OCI-LY1 (cell line): Measurements from ENCODE around the gene NEDD4L.

ENCODE experiments used
- H2AFZ ChIP-seq: fragments of 200-600 bp; sonication (generic), shearing (Covaris generic); 2 replicates; pipeline ENCODE4 v1.6.0; 2014; ENCODE audit warnings: antibody characterized with exemption, mild to moderate bottlenecking, low read length
- H3F3A ChIP-seq: fragments of 200-600 bp; sonication (generic), shearing (Covaris generic); 2 replicates; pipeline ENCODE4 v1.6.0; 2014; ENCODE audit warnings: mild to moderate bottlenecking, antibody characterized with exemption, low read length, moderate library complexity; ENCODE audit not compliant: insufficient read depth
- H3K27ac ChIP-seq: fragments of 200-600 bp; sonication (generic); 2 replicates; pipeline ENCODE4 v1.5.1; 2014; ENCODE audit warnings: low read length, mixed run types, mild to moderate bottlenecking, low read depth; ENCODE audit not compliant: poor library complexity, severe bottlenecking
- H3K27me3 ChIP-seq: fragments of 200-600 bp; sonication (generic); 2 replicates; pipeline ENCODE4 v1.6.0; 2014; ENCODE audit warnings: antibody characterized with exemption, mild to moderate bottlenecking, low read length, moderate library complexity; ENCODE audit not compliant: insufficient read depth
- H3K36me3 ChIP-seq: fragments of 200-600 bp; sonication (generic); 2 replicates; pipeline ENCODE4 v1.6.1; 2014; ENCODE audit warnings: mild to moderate bottlenecking, antibody characterized with exemption, low read length, moderate library complexity, mixed read lengths; ENCODE audit not compliant: insufficient read depth
- H3K4me1 ChIP-seq: fragments of 200-600 bp; sonication (generic); 2 replicates; pipeline ENCODE4 v1.5.1; 2014; ENCODE audit warnings: mild to moderate bottlenecking, low read length, moderate library complexity; ENCODE audit not compliant: insufficient read depth, severe bottlenecking
- H3K4me2 ChIP-seq: fragments of 200-600 bp; sonication (generic), shearing (Covaris generic); 2 replicates; pipeline ENCODE4 v1.6.1; 2014; ENCODE audit warnings: low read length
- H3K4me3 ChIP-seq: fragments of 200-600 bp; sonication (generic); 2 replicates; pipeline ENCODE4 v1.5.1; 2014; ENCODE audit warnings: low read length, low read depth, mild to moderate bottlenecking, mixed read lengths; ENCODE audit not compliant: poor library complexity, severe bottlenecking
- H3K79me2 ChIP-seq: fragments of 200-600 bp; shearing (Covaris generic); 2 replicates; pipeline ENCODE4 v1.6.1; 2016; ENCODE audit warnings: mixed run types, low read length, mixed read lengths; ENCODE audit not compliant: insufficient read depth
- H3K9ac ChIP-seq: fragments of 200-600 bp; sonication (generic), shearing (Covaris generic); 2 replicates; pipeline ENCODE4 v1.6.1; 2014; ENCODE audit warnings: mild to moderate bottlenecking, low read length, mixed read lengths
- H3K9me2 ChIP-seq: fragments of 200-600 bp; sonication (generic), shearing (Covaris generic); 2 replicates; pipeline ENCODE4 v1.6.1; 2014; ENCODE audit warnings: low read depth, mild to moderate bottlenecking, low read length, mixed read lengths
- H3K9me3 ChIP-seq: fragments of 200-600 bp; shearing (Covaris generic); 2 replicates; pipeline ENCODE4 v1.6.1; 2014; ENCODE audit warnings: low read length, mixed read lengths
- H4K20me1 ChIP-seq: fragments of 200-600 bp; sonication (generic), shearing (Covaris generic); 2 replicates; pipeline ENCODE4 v1.6.0; 2016; ENCODE audit warnings: mild to moderate bottlenecking, low read length; ENCODE audit not compliant: insufficient read depth
- EZH2 ChIP-seq: fragments of 200-600 bp; sonication (generic), shearing (Covaris generic); IDR thresholded peaks from 2 replicates; pipeline ENCODE4 v1.8.0; 2017; ENCODE audit warnings: borderline replicate concordance, mixed run types, mild to moderate bottlenecking, antibody characterized with exemption, low read length, moderate library complexity, mixed read lengths
- TF ChIP-seq, protein P1 (sequence below): fragments of 200-600 bp; sonication (generic), shearing (Covaris generic); IDR thresholded peaks from 2 replicates; pipeline ENCODE4 v1.5.1; 2017; ENCODE audit warnings: mild to moderate bottlenecking, antibody characterized with exemption, low read length, moderate library complexity, mixed read lengths

Gene NEDD4L

DNA sequence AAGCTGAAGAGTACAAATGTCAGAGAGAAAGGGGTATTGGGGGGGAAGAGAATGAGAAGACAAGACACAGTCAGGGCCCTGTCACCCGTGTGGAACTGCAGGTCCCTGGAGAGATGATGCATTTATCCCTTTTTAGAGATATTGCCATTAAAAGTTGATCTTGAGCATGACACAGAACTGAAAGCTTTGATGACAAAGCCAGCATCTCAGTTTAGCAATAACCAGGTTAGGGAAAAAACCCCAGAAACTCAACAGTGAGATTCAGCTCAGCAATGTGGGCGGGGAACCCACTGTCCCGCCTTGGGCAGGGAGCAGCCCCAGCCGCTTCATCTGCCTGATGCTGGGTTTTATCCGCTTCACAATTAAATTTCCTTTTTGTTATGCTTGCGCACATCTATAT is 181.1 kb downstream of the NEDD4L start:
- Histone ChIP-seq H3K9me2 (no peaks in the 10 kb centered on the region), H3K4me3 (no peak overlapping the region), H3K27ac (no peak overlapping the region), H4K20me1 (no peaks in the 10 kb centered on the region), H3K4me2 (no peak overlapping the region), H3K36me3 (no peaks in the 10 kb centered on the region), H3F3A (no peaks in the 10 kb centered on the region), H3K4me1 (no peaks in the 10 kb centered on the region), H3K9me3 (no peaks in the 10 kb centered on the region), H2AFZ (no peak overlapping the region), H3K79me2 (no peaks in the 10 kb centered on the region), H3K9ac (no peak overlapping the region), H3K27me3 (no peaks in the 10 kb centered on the region; the same call in 1 of the 2 replicates)
- TF ChIP-seq, protein P1, sequence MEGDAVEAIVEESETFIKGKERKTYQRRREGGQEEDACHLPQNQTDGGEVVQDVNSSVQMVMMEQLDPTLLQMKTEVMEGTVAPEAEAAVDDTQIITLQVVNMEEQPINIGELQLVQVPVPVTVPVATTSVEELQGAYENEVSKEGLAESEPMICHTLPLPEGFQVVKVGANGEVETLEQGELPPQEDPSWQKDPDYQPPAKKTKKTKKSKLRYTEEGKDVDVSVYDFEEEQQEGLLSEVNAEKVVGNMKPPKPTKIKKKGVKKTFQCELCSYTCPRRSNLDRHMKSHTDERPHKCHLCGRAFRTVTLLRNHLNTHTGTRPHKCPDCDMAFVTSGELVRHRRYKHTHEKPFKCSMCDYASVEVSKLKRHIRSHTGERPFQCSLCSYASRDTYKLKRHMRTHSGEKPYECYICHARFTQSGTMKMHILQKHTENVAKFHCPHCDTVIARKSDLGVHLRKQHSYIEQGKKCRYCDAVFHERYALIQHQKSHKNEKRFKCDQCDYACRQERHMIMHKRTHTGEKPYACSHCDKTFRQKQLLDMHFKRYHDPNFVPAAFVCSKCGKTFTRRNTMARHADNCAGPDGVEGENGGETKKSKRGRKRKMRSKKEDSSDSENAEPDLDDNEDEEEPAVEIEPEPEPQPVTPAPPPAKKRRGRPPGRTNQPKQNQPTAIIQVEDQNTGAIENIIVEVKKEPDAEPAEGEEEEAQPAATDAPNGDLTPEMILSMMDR: no peak
- no peak for TF ChIP-seq EZH2

DNA sequence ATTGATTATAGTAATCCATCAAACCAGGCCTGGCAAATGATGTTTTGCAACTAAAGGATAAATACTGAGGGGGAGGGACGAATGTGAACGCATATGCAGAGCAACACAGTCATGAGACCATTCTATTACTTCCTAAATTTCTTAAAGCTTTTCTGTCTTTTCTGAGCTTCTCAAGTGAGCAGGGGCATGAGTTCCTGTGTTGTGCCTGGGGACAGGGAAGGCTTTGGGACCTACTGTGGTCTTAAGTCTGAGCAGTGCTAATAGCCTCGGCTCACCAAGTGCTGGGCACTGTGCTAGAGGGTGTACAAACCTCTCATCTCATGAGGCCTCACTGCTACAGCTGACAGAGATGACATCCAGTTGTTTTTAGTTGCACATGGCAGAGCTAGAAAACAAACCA is 182.4 kb downstream of the NEDD4L start:
- Histone ChIP-seq H3K36me3 (no peaks in the 10 kb centered on the region), H3K4me2 (no peak overlapping the region), H3K4me1 (no peaks in the 10 kb centered on the region), H3F3A (no peaks in the 10 kb centered on the region), H4K20me1 (no peaks in the 10 kb centered on the region), H3K79me2 (no peaks in the 10 kb centered on the region), H3K9ac (no peak overlapping the region), H3K9me2 (no peaks in the 10 kb centered on the region), H2AFZ (no peak overlapping the region), H3K27ac (no peak overlapping the region), H3K4me3 (no peak overlapping the region), H3K9me3 (no peaks in the 10 kb centered on the region), H3K27me3 (no peaks in the 10 kb centered on the region; the same call in 1 of the 2 replicates)
- no peak for TF ChIP-seq EZH2
- TF ChIP-seq, protein P1: no peak

DNA sequence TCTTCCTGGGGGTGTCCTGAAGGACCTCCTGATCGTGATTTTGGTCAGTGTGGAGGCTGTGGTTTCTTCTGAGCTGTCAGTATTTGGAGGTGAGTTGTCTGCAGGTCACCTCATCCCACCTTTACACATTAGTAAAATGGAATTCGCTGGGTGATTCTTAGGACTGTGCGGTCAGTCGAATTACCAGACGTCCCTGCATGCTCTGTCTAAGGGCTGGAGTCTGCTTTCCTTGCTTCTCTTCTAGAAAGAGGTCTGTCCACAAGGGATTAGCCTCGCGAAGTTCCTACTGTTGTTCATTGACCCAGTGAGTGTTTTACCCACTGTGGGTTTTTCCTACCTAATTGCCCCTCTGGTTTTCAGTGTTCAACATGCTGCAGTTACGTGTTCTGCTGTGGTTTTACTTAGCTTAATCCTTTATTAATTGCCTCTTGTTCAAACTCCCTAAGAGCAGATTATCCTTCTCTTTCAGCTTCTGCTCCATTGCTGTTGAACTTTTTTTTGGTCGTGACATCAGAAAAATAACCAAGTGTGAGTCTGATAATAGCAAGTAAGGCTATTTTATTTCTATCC is 183.4 kb downstream of the NEDD4L start:
- no peak overlapping the region for H3K27ac ChIP-seq
- no peaks in the 10 kb centered on the region for H3F3A ChIP-seq
- no peaks in the 10 kb centered on the region for H3K9me3 ChIP-seq
- no peak for TF ChIP-seq EZH2
- TF ChIP-seq, protein P1: no peak
- H3K36me3 ChIP-seq: no peaks in the 10 kb centered on the region
- no peak overlapping the region for H3K9ac ChIP-seq
- H3K4me3 ChIP-seq: no peak overlapping the region
- H3K9me2 ChIP-seq: no peaks in the 10 kb centered on the region
- no peaks in the 10 kb centered on the region for H3K4me1 ChIP-seq
- no peak overlapping the region for H3K4me2 ChIP-seq
- no peaks in the 10 kb centered on the region; the same call in 1 of the 2 replicates for H3K27me3 ChIP-seq
- no peaks in the 10 kb centered on the region for H4K20me1 ChIP-seq
- no peak overlapping the region for H2AFZ ChIP-seq
- H3K79me2 ChIP-seq: no peaks in the 10 kb centered on the region
